ENCODE measurements around the gene AUTS2.

DNA sequence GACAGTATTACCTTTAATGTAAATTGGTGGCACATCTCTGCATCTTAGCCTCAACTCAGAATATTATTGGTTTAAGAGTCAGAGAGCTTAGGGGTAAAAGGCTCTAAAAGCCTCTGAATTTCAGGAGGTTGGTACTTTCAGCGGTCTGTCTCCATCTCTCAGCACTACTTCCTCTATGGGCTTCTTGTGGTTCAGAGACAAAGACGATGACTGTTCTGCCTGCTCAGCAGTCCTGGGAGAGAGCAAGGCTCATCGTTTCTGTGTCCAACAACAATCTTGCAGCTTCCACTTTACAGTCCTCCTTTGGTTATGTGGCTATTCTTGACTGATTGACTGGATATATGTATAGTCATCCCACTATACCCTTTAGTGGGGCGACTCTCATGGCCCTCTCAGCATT lies 394.7 kb downstream of the AUTS2 start:
- TF ChIP-seq, protein P1, sequence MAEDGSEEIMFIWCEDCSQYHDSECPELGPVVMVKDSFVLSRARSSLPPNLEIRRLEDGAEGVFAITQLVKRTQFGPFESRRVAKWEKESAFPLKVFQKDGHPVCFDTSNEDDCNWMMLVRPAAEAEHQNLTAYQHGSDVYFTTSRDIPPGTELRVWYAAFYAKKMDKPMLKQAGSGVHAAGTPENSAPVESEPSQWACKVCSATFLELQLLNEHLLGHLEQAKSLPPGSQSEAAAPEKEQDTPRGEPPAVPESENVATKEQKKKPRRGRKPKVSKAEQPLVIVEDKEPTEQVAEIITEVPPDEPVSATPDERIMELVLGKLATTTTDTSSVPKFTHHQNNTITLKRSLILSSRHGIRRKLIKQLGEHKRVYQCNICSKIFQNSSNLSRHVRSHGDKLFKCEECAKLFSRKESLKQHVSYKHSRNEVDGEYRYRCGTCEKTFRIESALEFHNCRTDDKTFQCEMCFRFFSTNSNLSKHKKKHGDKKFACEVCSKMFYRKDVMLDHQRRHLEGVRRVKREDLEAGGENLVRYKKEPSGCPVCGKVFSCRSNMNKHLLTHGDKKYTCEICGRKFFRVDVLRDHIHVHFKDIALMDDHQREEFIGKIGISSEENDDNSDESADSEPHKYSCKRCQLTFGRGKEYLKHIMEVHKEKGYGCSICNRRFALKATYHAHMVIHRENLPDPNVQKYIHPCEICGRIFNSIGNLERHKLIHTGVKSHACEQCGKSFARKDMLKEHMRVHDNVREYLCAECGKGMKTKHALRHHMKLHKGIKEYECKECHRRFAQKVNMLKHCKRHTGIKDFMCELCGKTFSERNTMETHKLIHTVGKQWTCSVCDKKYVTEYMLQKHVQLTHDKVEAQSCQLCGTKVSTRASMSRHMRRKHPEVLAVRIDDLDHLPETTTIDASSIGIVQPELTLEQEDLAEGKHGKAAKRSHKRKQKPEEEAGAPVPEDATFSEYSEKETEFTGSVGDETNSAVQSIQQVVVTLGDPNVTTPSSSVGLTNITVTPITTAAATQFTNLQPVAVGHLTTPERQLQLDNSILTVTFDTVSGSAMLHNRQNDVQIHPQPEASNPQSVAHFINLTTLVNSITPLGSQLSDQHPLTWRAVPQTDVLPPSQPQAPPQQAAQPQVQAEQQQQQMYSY (CRISPR knock-in tag; IDR thresholded peaks at IDR 0.05), result no peak
- TF ChIP-seq, protein P2, sequence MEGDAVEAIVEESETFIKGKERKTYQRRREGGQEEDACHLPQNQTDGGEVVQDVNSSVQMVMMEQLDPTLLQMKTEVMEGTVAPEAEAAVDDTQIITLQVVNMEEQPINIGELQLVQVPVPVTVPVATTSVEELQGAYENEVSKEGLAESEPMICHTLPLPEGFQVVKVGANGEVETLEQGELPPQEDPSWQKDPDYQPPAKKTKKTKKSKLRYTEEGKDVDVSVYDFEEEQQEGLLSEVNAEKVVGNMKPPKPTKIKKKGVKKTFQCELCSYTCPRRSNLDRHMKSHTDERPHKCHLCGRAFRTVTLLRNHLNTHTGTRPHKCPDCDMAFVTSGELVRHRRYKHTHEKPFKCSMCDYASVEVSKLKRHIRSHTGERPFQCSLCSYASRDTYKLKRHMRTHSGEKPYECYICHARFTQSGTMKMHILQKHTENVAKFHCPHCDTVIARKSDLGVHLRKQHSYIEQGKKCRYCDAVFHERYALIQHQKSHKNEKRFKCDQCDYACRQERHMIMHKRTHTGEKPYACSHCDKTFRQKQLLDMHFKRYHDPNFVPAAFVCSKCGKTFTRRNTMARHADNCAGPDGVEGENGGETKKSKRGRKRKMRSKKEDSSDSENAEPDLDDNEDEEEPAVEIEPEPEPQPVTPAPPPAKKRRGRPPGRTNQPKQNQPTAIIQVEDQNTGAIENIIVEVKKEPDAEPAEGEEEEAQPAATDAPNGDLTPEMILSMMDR (IDR thresholded peaks at IDR 0.05), result no peak
- TF ChIP-seq NR2C2 (CRISPR knock-in tag; IDR thresholded peaks at IDR 0.05) (no peak), CREB1 (CRISPR knock-in tag; IDR thresholded peaks at IDR 0.05) (no peak), SMAD3 (CRISPR knock-in tag; IDR thresholded peaks at IDR 0.05; ENCODE audit: borderline replicate concordance) (no peak), ZBTB21 (CRISPR knock-in tag; IDR thresholded peaks at IDR 0.05; ENCODE audit: borderline replicate concordance) (no peak), MXD4 (CRISPR knock-in tag; IDR thresholded peaks at IDR 0.05; ENCODE audit: borderline replicate concordance) (no peak), NR3C1 (CRISPR knock-in tag; conservative IDR thresholded peaks at IDR 0.05; ENCODE audit: low read depth) (no peak), TCF7 (CRISPR knock-in tag; IDR thresholded peaks at IDR 0.05; ENCODE audit: low read depth) (no peak)
